ENCODE measurements around the gene ARHGAP33.

- TF ChIP-seq, protein P1, sequence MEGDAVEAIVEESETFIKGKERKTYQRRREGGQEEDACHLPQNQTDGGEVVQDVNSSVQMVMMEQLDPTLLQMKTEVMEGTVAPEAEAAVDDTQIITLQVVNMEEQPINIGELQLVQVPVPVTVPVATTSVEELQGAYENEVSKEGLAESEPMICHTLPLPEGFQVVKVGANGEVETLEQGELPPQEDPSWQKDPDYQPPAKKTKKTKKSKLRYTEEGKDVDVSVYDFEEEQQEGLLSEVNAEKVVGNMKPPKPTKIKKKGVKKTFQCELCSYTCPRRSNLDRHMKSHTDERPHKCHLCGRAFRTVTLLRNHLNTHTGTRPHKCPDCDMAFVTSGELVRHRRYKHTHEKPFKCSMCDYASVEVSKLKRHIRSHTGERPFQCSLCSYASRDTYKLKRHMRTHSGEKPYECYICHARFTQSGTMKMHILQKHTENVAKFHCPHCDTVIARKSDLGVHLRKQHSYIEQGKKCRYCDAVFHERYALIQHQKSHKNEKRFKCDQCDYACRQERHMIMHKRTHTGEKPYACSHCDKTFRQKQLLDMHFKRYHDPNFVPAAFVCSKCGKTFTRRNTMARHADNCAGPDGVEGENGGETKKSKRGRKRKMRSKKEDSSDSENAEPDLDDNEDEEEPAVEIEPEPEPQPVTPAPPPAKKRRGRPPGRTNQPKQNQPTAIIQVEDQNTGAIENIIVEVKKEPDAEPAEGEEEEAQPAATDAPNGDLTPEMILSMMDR (IDR thresholded peaks at IDR 0.05) = no peak
- TF ChIP-seq GABPB1 (CRISPR knock-in tag; IDR thresholded peaks at IDR 0.05) (no peak), E2F1 (CRISPR knock-in tag; IDR thresholded peaks at IDR 0.05) (no peak), CREM (CRISPR knock-in tag; IDR thresholded peaks at IDR 0.05) (no peak), CBFB (CRISPR knock-in tag; IDR thresholded peaks at IDR 0.05; ENCODE audit: low read depth) (no peak), ATF2 (CRISPR knock-in tag; IDR thresholded peaks at IDR 0.05; ENCODE audit: borderline replicate concordance, low read depth) (no peak), IRF1 (CRISPR knock-in tag; IDR thresholded peaks at IDR 0.05) (no peak), NR3C1 (CRISPR knock-in tag; conservative IDR thresholded peaks at IDR 0.05; ENCODE audit: low read depth) (no peak), TCF7 (CRISPR knock-in tag; IDR thresholded peaks at IDR 0.05; ENCODE audit: low read depth) (no peak)
- TF ChIP-seq, protein P2, sequence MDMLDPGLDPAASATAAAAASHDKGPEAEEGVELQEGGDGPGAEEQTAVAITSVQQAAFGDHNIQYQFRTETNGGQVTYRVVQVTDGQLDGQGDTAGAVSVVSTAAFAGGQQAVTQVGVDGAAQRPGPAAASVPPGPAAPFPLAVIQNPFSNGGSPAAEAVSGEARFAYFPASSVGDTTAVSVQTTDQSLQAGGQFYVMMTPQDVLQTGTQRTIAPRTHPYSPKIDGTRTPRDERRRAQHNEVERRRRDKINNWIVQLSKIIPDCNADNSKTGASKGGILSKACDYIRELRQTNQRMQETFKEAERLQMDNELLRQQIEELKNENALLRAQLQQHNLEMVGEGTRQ (CRISPR knock-in tag; IDR thresholded peaks at IDR 0.05) = no peak
Observed at GRCh38 chr19:35764432-35765315, 10.7 kb upstream of the ARHGAP33 start.

Data from WTC11 (cell line).